Adipose tissue (tissue), 3 donors: ENCODE results near the gene LDOC1. TPM values are rescaled to one million over a fixed set of nuclear protein-coding genes. Genes with fewer than 3 reads are reported as not detected.

Experiments used
- polyA plus RNA-seq, 3 donors: library from polyadenylated mRNA; stranded (reverse); fragments of 200-250 nt; gene quantifications; one replicate each; pipeline ENCODE4 v1.2.3, GENCODE V29; 2013
- donor health status: healthy with polysubstance abuse.
- donor health status: Bipolar disorder and iron deficiency.
- donor health status: healthy.

Gene LDOC1
- polyA plus RNA-seq, 3 donors: 10.7 to 30.6 (median 29.0) TPM

Other genes starting within 250 kb of the LDOC1 start
- not detected for gene SPANXB1, start 174.5 kb downstream of the LDOC1 start, polyA plus RNA-seq
- not detected for gene SPANXC, start 65.4 kb upstream of the LDOC1 start, polyA plus RNA-seq